GM20431 (cell line): ENCODE measurements around the gene FAM177A1.
"Not testable (repeated sequence)": the region's sequence is repeated elsewhere in the genome, so short reads cannot be mapped to it uniquely, and the experiment has no call there.

Experiments
- in situ Hi-C: fragments of 300-500 bp; cut with MseI, MboI; formaldehyde crosslinking; loops from one replicate; pipeline ENCODE4 v1.15.0; 2020; ENCODE audit warnings: low sequenced_read_pairs; ENCODE audit not compliant: unreplicated experiment

FAM177A1 gene, protein sequence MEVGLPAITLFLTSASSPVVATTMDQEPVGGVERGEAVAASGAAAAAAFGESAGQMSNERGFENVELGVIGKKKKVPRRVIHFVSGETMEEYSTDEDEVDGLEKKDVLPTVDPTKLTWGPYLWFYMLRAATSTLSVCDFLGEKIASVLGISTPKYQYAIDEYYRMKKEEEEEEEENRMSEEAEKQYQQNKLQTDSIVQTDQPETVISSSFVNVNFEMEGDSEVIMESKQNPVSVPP

DNA sequence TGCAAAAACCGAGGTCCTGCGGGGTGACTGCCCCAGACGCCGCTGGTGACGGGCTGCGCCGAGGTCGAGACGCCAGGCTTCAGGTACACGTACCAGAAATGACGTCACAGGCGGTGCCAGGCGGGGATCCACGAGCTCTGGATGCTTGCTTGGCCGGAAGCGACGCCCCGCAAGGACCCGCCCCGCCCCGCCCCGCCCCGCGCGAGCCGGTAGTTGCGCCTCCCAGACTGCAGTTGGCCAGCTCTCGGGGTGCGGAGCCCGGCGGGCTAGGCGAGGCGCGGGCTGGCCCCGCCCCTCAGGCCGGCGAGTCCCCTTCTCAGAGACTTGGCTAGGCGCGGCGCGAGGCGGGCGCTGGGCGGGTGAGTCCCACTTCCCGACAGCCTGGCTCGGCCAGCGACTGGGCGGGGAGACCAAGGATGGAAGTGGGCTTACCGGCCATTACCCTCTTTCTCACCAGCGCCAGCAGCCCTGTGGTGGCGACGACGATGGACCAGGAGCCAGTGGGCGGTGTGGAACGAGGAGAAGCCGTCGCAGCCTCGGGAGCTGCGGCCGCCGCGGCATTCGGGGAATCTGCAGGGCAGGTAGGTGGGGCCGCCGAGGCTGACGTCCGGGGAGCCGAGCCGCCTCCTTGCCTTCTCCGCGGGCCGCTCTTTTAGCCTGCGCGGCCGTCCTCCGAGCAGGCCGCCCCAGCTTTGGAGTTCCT lies at the start of gene FAM177A1:
FAM177A1 (plus strand) TSS at position 225 of the 703 bp plus-strand sequence; CDS start at position 417, 192 bp downstream.
- in situ Hi-C loops: no loop called here

DNA sequence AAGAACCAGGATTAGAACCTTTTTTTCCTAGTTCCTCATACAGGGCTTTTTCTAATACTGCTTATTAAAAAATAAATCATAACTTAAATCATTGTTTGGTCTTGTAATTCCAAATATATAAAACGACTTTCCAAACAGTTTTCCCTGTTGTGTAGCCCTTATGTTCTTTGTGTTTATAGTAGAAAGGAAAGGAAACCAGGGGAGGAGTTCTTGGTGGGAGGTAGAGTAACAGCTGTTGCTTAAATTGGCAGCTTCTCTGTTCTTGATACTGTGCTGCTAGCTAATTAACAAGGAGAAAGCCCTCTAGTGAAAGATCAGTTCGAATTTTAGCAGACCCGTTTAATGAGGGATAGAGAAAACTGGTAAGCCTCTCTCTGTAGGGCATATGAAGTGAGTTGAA lies 48.3 kb upstream of the FAM177A1 start:
- in situ Hi-C loops: no loop called here

DNA sequence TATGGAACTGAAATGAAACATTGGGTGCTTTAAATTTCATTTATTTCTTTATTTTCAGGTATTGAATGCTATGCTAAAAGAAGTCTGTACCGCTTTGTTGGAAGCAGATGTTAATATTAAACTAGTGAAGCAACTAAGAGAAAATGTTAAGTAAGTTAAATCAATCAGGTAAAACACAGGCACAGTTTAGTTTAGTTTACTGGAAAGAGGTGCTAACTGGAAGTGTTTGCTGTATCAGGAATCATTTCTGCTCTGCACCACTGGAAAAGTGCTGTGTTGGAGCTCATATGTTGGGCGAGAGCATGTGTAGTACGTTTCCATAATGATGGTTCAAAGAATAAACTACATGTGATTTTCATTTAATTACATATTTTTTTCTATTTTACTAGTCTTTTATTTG lies 46.6 kb upstream of the FAM177A1 start:
- in situ Hi-C loops: no loop called here

DNA sequence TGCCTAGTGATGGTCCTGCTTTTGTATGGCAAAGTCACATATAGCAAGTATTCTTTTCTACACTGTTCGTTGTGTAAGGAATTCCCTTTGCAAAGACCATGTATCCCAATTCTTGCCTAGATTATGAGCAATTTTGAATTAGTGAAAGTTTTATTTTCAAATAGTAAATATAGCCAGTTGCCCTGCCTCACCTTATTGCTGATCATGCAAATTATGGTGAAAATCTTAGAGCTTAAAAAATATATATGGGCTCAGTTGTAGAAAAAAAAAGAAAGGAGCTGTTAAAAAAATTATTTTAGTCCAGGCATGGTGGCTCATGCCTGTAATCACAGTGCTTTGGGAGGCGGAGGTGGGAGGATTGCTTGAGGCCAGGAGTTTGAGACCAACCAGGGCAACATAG lies 44.5 kb upstream of the FAM177A1 start:
- in situ Hi-C loops: no loop called here

DNA sequence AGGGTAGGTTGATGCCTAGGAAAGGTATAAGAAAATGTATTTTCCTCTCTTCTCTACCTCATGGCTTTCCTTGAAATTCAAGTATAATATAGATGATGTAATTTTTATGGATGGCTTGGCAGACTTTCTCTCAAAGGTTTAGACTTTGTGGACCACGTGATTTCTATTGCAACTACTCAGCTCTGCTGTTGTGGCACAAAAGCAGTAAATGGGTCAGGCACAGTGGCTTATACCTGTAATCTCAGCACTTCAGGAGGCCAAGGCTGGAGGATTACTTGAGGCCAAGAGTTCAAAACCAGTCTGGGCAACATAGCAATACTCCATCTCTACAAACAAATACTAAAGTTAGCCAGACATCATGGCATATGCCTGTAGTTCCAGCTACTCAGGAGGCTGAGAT lies 41.2 kb upstream of the FAM177A1 start:
- in situ Hi-C loops: no loop called here

DNA sequence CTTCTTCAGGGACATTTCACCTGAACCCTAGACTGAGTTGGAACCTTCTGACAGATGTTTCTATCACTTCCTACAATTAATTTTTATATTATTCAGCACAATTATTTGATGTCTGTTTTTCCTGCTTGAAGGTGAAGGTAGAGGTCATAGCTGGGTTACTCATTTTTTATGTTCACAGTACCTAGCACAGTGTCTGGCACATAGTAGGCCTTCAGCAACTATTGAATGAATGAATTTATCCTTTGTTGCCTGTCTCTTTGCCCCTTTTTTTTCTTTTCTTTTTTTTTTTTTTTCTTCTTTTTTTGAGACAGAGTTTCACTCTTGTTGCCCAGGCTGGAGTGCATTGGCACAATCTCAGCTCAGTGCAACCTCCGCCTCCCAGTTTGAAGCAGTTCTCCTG lies 29.5 kb upstream of the FAM177A1 start:
- in situ Hi-C loops: no loop called here

DNA sequence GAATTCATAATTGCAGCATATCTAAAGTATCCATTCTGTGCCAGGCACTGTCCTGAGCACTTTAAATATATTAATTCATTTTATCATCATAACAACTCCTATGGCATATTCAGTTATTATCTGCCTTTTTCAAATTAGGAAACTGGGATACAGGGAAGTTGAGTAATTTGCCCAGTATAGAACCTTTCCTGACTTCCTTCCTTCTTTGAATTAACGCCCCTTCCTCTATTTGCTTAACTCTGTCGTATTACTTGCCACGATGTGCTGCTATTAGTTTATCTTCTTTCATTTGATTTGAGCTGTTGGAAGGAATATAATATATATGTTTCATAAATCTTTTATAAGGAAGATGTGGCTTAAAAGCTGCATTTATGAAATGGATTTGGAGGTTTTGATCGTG lies 25.4 kb upstream of the FAM177A1 start:
- in situ Hi-C loops: no loop called here

DNA sequence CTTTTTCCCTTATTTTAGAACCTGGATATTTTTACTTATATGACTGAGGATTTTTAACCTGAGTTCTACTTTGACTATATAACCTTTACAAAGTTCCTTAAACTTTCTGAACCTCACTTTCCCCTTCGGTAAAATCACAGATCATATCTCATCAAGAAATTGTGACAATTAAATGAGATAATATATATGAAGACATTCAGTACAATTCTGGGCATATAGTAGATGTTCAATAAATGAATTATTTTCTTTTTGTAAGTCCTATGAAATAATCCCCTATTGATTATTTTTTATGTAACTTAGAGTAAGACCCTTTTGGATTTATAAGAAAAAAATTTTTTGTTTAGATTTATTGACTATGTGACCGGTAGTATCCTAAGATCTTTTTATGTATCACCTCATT lies 17.6 kb upstream of the FAM177A1 start:
- in situ Hi-C loops: no loop called here

DNA sequence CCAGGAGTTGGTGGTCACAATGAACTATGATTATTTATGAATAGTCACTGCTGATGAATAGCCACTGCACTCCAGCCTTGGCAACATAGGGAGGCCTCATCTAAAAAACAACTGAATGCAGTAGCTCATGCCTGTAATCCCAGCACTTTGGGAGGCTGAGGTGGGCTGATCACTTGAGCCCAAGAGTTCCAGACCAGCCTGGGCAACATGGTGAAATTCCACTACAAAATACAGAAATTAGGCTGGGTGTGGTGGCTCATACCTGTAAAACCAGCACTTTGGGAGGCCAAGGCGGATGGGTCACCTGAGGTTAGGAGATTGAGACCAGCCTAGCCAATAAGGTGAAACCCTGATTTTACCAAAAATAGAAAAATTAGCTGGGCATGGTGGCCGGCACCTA lies 13.5 kb upstream of the FAM177A1 start:
- in situ Hi-C loops: no loop called here

DNA sequence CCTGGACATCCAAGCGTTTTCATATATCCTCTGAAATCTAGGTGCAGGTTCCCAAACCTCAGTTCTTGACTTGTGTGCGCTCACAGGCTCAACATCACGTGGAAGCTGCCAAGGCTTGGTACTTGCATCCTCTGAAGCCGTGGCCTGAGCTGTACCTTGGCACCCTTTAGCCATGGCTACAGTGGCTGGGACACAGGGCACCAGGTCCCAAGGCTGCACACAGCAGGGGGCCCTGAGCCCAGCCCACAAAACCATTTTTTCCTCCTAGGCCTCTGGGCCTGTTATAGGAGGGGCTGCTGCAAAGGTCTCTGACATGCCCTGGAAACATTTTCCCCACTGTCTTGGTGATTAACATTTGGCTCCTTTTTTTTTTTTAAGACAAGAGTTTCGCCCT lies 11.6 kb upstream of the FAM177A1 start:
- in situ Hi-C loops: no loop called here

DNA sequence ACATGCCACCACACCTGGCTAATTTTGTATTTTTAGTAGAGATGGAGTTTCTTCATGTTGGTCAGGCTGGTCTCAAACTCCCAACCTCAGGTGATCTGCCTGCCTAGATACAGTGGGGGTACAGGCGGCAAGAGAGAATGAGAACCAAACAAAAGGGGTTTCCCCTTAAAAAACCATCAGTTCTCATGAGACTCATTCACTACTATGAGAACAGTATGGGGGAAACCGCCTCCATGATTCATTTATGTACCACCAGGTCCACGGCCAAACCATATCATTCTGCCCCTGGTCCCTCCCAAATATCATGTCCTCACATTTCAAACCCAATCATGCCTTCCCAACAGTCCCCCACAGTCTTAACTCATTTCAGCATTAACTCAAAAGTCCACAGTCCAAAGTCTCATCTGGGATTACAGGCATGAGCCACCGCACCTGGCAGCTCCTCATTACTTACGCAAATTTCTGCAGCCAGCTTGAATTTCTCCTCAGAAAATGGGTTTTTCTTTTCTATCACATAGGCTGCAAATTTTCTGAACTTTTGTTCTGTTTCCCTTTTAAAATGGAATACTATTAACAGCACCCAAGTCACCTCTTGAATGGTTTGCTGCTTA lies 11.0 kb upstream of the FAM177A1 start:
- in situ Hi-C loops: not testable (repeated sequence)

DNA sequence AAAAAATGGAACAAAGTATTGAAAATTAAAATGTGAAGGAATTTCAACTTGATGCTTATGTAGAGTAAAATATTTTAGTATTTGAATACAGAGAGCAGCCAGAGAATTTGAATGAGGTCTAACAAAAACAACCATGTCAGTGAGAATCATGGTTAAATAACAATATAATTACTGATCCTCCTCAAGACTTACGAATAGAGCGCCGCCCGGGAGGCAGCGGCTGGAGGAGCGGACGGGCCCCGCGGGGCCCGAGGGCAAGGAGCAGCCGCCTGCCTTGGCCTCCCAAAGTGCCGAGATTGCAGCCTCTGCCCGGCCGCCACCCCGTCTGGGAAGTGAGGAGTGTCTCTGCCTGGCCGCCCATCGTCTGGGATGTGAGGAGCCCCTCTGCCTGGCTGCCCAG lies 7.8 kb upstream of the FAM177A1 start:
- in situ Hi-C loops: not testable (repeated sequence)

DNA sequence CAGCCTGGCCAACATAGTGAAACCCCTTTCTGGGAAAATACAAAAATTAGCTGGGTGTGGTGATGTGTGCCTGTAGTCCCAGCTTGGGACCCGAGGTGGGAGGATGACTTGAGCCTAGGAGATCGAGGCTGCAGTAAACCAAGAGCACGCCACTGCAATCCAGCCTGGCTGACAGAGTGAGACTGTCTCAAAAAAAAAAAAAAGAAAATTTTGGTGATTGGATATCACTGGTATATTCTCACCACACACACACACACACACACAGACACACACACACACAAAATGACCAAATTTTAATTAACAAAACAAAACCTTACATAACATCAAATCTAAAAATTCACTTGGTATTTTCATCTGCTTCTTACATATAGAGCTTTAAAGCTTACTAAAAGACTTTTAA lies 3.4 kb upstream of the FAM177A1 start:
- in situ Hi-C loops: no loop called here

DNA sequence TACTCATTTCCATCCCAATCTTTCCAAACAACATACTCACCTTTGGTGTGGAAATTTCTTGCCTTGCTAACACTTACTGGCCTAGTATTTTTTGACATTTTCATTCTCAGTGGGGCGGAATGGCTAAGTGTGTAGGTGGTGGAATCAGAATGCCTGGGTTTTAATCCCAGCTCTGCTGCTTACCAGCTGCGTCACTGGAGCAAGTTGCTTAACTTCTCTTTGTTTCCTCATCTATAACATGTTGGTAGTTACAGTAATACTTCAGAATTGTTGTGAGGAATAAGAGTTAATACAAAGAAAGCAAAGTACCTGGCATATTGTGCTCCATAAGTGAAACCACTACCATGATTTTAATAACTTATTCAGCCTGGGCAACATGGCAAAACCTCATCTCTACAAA lies 3.0 kb upstream of the FAM177A1 start:
- in situ Hi-C loops: no loop called here

DNA sequence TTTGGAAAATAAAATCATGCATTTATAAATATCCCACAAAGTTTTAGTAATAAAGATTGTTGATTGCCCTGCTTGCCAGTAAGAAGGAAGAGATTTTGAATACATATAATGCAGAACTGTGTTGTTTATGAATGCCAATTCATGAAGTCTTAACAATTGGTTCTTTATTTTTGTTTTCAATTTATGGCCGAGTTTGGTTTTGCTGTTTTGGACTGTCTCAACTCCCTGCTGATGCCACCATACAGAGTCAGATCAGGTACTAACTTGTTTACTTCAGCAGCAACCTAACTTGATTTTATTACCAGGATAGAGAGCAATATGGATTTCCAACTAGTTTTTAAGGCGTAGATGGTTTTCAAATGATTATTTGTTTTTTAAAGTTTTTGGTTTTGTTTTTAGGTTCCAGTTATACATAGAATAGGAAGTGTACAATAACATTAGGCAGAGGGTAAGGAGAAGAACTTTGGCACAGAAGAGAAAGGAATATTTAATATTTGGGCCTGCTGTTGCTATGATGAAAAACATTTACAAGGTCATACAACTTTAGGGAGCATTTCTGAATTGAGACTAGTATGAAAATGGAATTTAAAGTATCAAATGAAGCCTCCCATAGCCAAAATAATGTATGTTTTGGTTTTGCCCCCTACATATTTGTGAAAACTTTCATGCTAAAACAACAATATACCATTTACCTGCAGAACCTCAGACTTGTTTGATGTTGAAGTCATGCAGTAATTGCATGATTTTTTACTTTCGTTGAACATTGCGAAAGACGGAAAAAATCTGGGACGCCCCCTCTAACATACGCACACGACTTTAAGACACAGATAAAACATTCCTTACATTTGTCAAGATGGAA lies 904 bp upstream of the FAM177A1 start:
- in situ Hi-C loops: no loop called here

DNA sequence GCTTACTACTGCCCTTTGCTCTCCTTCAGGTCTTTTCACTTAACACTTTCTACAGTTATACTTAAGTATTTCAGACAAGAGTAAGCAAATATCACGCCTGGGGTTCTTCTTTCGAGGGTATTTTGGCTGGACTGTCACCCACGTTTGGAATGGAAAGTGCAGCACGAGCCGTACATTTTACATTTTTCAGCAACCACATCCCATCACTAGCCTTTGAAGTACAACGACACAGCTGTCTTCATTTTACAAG lies 349 bp upstream of the FAM177A1 start:
- in situ Hi-C loops: no loop called here

DNA sequence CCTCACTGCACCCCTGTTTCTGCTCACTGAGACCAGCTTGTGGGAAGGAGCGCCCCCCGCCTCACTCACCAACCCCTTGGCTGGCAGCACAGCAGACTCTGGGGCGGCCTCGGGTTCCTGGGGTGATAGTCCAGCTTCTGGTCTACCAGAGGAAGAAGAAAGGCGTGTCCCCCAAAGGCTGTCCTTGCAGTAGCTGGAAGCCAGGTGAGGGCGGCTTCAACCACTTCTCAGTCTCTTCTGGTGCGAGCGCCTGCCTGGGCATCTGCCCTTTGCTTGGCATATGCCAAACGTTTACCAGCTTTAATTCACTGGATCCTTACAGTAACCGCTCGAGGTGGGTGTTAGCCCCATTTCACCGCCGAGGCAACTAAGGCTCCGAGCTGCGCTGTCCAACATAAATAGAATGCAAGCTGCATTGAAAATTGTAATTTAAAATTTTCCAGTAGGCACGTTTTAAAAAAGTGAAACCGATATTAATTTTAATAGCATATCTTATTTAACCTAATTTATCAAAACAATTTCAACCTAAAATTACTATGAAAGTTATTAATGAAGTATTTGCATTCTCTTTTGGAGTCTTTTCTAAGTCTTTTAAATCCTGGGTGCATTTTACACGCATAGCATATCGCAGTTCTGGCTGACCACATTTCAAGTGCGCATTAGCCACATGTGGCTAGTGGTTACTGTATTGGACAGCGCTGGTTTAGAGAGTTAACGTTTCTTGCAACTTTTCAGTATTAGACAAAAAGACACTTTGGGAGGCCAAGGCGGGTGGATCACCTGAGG lies 872 bp downstream of the FAM177A1 start:
- in situ Hi-C loops: no loop called here

DNA sequence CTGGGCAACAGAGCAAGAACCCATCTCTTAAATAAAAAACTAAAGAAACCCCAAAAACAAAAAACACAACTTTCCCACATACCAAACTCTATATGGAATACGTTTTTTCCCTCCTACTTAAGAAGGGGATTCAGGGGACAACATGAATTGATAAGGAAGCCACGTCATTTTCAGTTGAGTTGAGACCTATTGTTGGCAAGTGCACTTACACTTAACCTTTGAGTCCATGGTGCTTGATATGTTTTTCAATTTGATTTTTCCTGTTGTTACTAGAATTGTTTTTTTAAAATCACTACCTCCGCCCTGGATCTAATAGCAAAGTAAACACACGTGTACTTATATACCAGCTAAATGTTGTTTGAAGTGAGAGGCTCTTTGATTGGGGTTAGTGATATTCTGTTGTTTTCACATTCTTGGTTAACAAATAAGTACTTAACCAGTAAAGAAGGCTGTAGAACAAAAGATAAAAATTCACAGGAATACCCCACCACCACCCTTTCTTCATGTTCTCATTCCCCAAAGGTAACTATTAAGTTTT lies 2.0 kb downstream of the FAM177A1 start:
- in situ Hi-C loops: no loop called here

DNA sequence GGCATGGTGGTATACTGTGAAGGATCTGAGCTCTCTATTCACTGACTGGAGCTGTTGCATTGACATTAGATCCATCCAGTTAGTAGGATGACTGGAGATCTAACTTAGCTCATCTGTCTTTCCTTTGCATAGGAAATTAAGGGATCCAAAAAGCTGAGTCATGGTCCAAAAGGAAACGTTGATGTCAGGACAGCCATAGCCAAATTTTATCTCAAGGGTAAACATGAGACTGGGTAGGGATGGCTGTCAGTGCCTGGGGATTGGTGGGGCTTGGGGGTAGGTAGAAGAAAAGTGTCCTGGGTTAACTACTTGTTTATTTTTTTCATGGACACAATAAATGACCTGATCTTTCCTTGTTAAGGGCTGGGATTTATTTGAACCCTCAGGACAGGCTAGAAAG lies 4.6 kb downstream of the FAM177A1 start:
- in situ Hi-C loops: no loop called here

DNA sequence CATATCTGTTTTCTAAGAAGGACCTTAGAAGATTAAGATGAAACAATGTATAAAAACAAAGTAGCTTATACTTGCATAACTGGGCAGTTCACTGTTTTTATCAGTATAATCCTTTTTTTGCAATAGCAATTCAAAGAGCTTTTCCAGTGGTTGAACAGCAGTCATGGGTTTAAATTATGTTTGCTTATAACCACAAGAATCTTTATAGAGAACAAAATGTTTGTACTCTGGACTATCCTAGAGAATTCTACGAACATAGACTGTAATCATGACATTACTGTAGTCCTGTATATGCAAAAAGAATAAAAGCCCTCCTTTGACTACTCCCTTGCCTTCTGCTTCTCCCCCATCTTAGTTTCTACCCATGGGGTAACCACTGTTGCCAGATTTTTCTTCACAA lies 5.7 kb downstream of the FAM177A1 start:
- in situ Hi-C loops: no loop called here
